ENCODE data around the gene PHACTR1. TPM values are rescaled to one million over a fixed set of nuclear protein-coding genes. Genes with fewer than 3 reads are reported as not detected.

The PHACTR1 gene
- total and polyA plus RNA-seq, 2 of the 4 experiments (the other 2 are of a cell fraction): not detected

DNA sequence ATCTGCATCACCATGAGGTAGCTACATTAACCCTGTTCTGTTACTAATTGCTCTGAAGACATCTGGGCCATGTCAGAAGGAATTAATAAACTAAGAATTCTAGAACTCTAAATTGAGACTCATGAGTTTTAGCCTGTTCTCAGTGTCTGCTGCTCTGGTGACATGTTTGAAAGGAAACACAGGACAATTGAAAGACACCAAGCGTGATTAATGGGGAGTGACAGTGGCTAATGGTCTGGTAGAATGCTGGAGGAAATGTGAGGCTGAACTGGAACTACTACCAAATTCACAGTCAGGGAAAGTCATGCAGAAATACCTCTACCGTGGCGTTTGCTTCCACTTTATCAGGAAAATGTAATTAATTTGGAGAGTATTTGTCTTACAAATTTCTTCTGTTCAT is 471.7 kb downstream of the PHACTR1 start:
- Histone ChIP-seq H4K8ac (ENCODE audit: low read depth in 2 of 2, low read length in 2 of 2) (no peak overlapping the region), H2BK120ac (ENCODE audit: low read depth, low read length) (no peak overlapping the region), H3K23ac (ENCODE audit: low read depth, low read length) (no peak overlapping the region), H3K79me1 (ENCODE audit: low read depth in 1 of 2, low read length in 2 of 2) (no peaks in the 10 kb centered on the region), H3K4me1 (ENCODE audit: control insufficient read depth, insufficient read depth, low read length) (no peaks in the 10 kb centered on the region), H2AK5ac (ENCODE audit: low read depth, low read length) (no peak overlapping the region), H3K27ac (ENCODE audit: insufficient read depth, low read length) (no peak overlapping the region), H4K20me1 (ENCODE audit: insufficient read depth, low read length) (no peaks in the 10 kb centered on the region), H3K4ac (ENCODE audit: low read depth, low read length) (no peak overlapping the region), H3K56ac (ENCODE audit: extremely low read depth, insufficient read depth, low read length) (no peak overlapping the region), H4K5ac (ENCODE audit: low read depth, low read length) (no peak overlapping the region), H3K4me2 (ENCODE audit: low read depth, low read length) (no peak overlapping the region), H3K9me3 (ENCODE audit: control insufficient read depth, insufficient read depth, low read length) (no peaks in the 10 kb centered on the region), H3K9me1 (ENCODE audit: insufficient read depth, low read length) (no peaks in the 10 kb centered on the region), H3K4me3 (ENCODE audit: insufficient read depth, low read depth, low read length) (no peak overlapping the region), H2AK9ac (replicated peaks; ENCODE audit: low read depth, low read length, poor library complexity) (no peak overlapping the region), H3K9ac (ENCODE audit: low read depth, low read length) (no peak overlapping the region), H4K91ac (ENCODE audit: insufficient read depth, low read depth, low read length) (no peak overlapping the region), H3K14ac (replicated peaks; ENCODE audit: low read depth, low read length) (no peak overlapping the region), H2BK15ac (ENCODE audit: low read depth, low read length) (no peak overlapping the region), H2BK20ac (ENCODE audit: low read depth, low read length) (no peak overlapping the region), H2AFZ (replicated peaks; ENCODE audit: low read length, poor library complexity) (no peak overlapping the region), H3K27me3 (ENCODE audit: control insufficient read depth, insufficient read depth, low read length) (peaks cover 11% of the 10 kb centered on the region), H3K18ac (ENCODE audit: low read depth, low read length) (no peak overlapping the region), H2BK5ac (ENCODE audit: low read depth, low read length, poor library complexity, severe bottlenecking) (no peak overlapping the region), H3K36me3 (ENCODE audit: control insufficient read depth, insufficient read depth, low read length) (no peaks in the 10 kb centered on the region)
- intact Hi-C loops (cut with micrococcal nuclease): no loop called here
- no TSS peak for BruUV-seq (replicated peaks)
- dilution Hi-C loops (cut with HindIII; ENCODE audit: low sequenced_read_pairs, unreplicated experiment): no loop called here
- ChIA-PET POLR2A (ENCODE audit: unreplicated experiment) (no interaction called here), CTCF (no interaction called here)
- TF ChIP-seq CEBPB (IDR thresholded peaks at IDR 0.05; ENCODE audit: low read depth, low read length) (no peak), BHLHE40 (IDR thresholded peaks at IDR 0.05; ENCODE audit: low read depth, low read length) (no peak), POLR2A (IDR thresholded peaks at IDR 0.05; ENCODE audit: low read depth, low read length) (no peak)
- WGBS, 2 experiments (ENCODE audit: extremely low coverage in 2 of 2, insufficient read length in 1 of 2): no CpG with 5 or more reads among the region's 3 CpGs
- DNase-seq (no peak), ATAC-seq (ENCODE audit: low read depth) (no peak)
- in situ Hi-C loops (cut with MboI; ENCODE audit: low sequenced_read_pairs): loop anchor here (25.0 kb wide), 1 partner anchor 349 kb away; no protein-coding TSS in a partner anchor
